HG03565 (cell line): ENCODE measurements around the gene SNX2.
A peak's percentile ranks its signal among the peaks of the same experiment; 100 is the strongest.

Source experiments
- ATAC-seq: cut with Tn5 transposase; IDR thresholded peaks from one replicate; pipeline ENCODE4 v1.9.1; 2021; ENCODE audit warnings: mild to moderate bottlenecking, moderate library complexity; ENCODE audit not compliant: unreplicated experiment

Gene SNX2

DNA sequence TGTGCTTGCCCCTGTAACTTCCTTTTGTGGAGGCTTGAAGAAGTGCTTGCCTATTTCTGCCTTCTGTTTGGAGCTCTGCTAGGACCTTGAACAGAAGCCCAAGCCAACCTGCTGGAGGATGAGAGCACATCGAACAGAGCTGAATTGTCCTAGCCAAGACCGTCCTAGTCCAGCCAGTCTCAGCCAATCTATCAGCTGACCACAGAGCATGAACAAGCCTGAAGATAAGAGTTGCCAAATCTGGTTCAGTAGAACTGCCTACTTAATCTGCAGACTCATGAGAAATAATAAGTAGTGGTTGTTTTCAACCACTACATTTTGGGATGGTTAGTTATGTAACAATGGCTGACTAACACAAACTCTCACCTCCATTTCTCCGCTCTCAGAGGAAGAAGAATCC, 4.4 kb upstream of the SNX2 start:
- ATAC-seq = no peak

DNA sequence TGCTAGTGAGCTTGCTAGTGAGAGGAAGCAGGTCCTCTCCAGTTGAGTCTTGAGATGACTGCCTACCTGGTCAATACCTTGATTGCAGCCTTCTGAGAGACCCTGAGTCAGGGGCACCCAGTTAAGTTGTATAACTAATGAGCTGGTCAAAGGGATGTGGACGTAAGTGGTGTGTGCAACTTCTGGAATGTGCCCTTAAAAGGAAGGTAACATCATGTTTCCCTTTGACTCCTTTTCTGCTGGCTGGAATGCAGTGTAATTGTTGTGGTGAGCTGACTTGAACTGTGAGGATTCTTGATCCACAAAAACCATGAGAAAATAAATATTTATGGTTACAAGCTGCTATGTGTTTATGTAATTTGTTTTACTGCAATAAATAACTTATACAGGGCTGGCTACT, 2.4 kb upstream of the SNX2 start:
- no peak for ATAC-seq

DNA sequence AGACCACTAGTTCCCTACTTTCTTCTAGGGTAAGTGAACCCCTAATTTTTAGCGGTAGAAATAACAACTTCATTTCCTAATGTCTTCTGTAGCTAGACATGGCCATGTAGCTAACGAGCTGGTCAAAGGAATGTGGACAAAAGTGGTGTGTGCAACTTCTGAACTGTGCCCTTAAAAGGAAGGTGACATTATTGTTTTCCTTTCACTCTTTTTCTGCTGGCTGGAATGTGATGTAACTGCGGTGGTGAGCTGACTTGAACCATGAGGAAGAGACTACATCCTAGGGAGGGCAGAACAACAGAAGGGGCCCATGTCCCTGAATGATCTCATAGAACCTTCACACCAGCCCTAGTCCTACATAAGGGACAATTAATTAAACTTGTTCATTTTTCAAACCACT, 1.3 kb upstream of the SNX2 start:
- no peak for ATAC-seq

- ATAC-seq = peak; percentile 16
Measured at GRCh38 chr5:122774519-122774860, 390 bp upstream of the SNX2 start.

DNA sequence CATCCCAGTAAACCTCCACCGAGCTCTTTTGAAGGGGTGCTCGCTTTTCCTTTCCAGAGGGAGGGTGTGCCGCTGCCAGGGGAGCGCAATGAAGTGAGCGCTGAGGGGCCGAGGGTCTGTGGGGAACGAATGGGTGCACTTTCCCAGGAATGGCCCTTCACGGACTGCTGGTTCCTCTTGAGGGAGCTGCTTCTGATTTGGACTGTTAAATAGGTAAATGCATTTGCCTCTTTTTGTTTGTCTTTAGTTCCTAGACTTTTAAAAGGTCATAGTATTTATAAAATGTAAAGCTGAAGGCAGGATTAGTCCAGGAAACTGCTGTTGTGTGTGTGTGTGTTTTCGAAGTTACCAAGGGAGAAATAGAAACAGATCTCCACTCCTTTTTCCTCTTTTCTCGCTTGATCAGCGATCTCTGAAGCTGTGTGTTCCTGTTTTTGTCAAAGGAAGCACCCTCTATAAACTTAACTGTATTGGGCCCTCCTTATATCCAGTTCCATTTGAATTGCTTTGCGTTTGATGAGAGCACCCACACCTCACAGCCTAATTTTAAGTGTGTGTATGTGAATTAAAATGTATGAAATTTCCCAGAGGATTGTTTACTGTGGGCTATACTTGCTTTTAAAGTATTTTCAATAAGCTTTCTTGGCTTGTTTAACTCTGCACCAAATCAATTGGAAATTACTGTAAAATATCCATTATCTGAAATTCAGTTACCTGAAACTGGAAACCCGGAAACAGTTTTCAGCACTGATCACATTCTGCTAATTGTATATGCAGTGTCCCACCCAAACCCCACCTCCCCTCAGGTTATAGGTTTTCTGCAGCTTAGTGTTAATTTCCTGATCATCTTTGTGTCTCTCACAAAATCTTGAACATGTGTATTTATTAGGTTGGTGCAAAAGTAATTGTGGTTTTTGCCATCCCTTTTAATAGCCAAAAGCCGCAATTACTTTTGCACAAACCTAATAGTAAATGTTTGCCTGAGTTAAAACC, 966 bp downstream of the SNX2 start:
- no peak for ATAC-seq

GRCh38 chr5:122778157-122778556, 3.3 kb downstream of the SNX2 start:
- no peak for ATAC-seq

GRCh38 chr5:122779451-122779850, 4.6 kb downstream of the SNX2 start:
- no peak for ATAC-seq

- no peak for ATAC-seq
Measured at GRCh38 chr5:122780296-122780695, 5.4 kb downstream of the SNX2 start.

DNA sequence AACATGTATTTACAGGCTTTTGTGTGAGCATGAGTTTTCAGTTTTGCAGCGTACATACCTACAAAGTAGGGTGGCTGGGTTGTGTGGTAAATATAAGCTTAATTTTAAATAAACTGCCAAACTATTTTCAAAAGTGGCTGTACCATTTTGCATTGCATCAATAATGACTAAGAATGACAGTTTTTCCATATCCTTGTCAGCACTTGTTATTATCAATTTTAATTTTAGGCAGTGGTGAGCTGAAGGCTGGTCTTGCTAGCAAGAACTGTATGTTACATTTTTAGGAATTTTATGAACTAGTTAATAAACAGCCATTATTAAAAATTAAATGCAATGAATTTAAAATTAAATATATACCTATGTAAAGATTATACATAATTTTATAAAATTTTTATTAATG, 6.6 kb downstream of the SNX2 start:
- ATAC-seq = no peak

DNA sequence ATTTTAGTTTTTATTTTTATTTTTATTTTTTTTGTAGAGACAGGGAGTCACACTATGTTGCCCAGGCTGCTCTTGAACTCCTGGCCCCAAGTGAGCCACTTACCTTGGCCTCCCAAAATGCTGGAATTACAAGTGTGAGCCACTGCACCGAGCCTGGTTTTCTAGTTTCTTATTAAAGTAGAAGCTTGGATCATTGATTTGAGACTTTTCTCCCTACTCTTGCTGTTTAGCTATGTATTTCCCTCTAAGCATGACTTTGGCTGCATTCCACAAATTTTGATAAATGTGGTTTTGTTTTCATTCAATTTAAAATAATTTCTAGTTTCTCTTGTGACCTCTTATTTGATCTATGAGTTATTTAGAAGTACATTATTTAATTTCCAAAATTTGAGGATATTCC, 10.4 kb downstream of the SNX2 start:
- ATAC-seq = no peak

- no peak for ATAC-seq
Measured at GRCh38 chr5:122788371-122788770, 13.5 kb downstream of the SNX2 start.

- no peak for ATAC-seq
Measured at GRCh38 chr5:122788996-122789395, 14.1 kb downstream of the SNX2 start.

DNA sequence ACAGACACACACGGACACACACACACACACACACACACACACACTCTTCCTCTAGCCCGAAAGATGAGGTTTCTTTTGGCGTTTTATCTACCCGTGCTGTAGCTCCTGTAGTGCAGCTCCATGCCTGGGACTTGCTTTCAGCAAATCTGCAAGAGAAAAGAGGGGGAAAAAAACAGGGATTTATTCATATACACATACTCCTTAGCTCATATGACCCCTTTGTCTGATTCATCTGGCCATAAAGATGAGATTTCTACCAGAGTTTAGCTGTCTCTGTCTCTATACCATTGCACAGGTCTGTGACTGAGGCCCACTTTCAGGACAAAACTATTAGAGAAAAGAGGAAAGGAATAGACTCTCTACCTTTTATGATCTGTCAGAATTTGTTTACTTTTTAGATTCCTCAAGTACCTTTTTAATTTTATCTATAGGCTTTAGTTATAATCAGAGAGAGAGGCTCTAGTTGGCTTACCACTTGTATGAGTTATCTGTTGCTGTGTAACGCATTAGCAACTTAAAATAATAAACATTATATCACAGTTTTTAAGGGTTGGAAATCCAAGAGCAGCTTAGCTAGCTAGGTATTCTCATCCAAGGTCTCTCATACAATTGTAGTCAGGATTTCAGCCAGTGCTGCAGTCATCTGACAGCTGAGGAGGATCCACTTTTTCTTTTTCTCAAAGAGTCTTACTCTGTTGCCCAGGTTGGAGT, 14.7 kb downstream of the SNX2 start:
- ATAC-seq = no peak

DNA sequence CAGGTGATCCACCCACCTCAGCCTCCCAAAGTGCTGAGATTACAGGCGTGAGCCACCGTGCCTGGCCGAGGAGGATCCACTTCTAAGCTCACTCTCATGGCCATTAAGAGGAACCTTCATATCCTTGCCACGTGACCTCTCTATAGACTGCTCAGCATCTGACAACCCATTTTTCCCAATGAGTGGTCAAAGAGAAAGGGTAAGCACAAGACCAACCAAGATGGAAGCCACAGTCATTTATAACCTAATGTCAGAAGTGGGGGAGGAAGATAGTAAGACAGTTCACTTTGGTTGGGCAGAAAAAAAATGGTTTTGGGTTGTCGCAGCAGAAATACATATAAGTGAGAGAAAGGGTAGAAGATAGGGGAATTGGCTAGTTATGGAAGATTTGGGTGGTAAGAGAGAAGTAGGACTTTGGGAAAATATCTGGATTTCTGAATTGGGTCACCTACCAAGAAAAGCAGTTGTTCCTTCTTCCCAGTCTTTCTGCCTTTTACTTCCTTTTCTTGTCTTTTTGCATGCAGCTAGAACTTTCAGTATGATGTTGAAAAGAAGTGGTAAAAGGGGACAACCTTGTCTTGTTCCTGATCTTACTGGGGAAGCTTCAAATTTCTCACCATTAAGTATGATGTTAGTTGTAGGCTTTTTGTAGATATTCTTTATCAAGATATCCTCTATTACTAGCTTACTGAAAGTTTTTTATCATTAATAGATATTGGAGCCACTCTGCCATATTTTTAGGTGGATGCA, 15.6 kb downstream of the SNX2 start:
- no peak for ATAC-seq

GRCh38 chr5:122805481-122805880, 30.6 kb downstream of the SNX2 start:
- no peak for ATAC-seq

DNA sequence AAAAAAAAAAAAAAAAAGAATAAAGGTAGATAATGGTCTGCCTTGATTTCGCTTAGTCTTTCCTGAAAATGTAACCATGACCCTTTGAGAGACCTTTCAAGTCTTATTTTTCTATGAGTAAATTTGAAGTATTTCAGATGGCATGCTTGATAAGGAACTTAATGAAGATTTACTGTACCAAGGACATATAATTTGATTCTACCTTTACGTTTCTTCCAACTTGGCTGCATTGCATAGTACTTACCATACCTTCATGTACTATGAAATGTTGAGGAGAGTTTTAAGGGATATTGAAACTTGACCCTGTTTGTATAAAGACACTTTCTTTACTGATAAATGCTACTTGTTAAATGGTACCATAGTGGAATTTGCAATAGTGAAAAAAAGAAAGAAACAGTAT, 35.5 kb downstream of the SNX2 start:
- no peak for ATAC-seq

DNA sequence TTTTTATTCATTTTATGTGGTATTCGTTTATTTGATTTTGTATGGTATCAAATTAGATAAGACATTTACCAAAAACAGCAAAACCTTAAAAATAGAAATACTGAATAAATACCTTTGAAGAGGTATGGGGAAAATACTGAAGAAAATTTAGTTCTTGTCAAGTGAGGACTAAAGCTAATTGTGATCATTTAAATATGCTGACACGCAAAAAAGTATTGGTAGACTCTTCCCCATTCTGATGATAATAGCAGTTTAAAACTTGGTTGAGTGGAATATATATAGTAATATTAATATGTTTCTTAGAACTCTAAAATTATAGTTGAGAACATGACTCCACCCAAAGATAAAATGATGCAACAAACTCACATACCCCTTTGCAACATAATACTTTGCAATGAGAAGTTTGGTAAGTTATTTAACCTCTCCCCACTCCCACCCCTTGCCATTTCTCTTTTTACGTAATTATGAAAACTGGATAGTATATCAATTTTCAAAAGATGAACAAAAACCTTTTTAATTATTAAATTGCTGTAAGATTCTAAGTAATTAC, 40.4 kb downstream of the SNX2 start:
- ATAC-seq = no peak

- ATAC-seq = no peak
Measured at GRCh38 chr5:122816756-122817155, 41.9 kb downstream of the SNX2 start.

GRCh38 chr5:122831984-122832383, 57.1 kb downstream of the SNX2 start:
- no peak for ATAC-seq

DNA sequence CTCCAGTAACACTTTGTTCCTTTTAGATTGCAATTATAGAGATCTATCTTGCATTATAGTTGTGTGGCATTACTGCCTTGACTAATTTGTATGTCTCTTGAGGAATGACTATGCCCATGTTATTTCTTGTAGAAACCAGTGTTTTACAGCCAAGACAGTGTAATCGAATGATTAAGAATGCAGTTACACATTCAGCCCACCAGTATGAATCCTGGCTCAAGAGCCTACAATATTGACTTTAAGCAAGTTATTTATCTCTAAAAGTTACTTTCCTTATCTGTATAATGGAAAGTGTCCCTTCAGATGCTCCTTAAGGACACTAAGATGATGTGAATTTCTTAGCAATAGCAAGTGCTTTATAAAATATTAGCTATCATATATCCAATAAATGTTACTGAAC, 60.8 kb downstream of the SNX2 start:
- ATAC-seq = no peak

DNA sequence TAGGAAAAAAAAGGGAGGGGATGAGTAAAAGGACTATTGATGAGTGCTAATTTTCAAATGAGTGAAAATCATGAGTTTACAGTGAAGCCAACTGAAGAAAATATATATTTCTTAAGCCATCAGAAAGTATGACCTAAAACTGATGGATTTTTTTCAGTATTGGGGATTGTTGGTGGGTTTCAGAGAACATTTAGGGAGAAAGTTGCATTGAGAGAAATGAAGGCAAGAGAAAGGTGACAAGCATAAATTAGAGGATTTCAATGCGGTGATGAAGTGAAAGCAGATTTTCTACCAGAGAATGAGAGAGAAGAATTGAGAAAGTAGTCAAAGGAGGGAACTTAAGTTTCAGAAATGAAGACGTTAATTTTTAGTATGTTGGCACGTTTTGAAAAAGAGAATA, 62.1 kb downstream of the SNX2 start:
- ATAC-seq = no peak
